H1 (cell line): ENCODE results near the gene MMP12. TPM values are rescaled to one million over a fixed set of nuclear protein-coding genes. Genes with fewer than 3 reads are reported as not detected.

ENCODE experiments used
- BACH1 ChIP-seq: IDR thresholded peaks from 2 replicates; pipeline ENCODE4 v1.6.1; 2012; ENCODE audit warnings: low read length, improper control_type of control experiment
- CHD1 ChIP-seq: IDR thresholded peaks from 2 replicates; pipeline ENCODE4 v1.6.1; 2012; ENCODE audit warnings: low read depth, low read length, improper control_type of control experiment
- SRF ChIP-seq: IDR thresholded peaks from 2 replicates; pipeline ENCODE4 v1.6.1; 2011; ENCODE audit warnings: mild to moderate bottlenecking, low read depth, low read length, moderate library complexity
- polyA plus RNA-seq, 7 experiments: library from polyadenylated mRNA; depleted of rRNA in 3 of 7; stranded (reverse) in 5 of 7; unstranded in 2 of 7; fragments of >200 nt in 5 of 7; fragments of 200-250 nt in 2 of 7; gene quantifications; 1 replicate in 5 of 7; 2 replicates in 1 of 7; 4 replicates in 1 of 7; pipeline versions ENCODE4 v1.2.1 to v1.2.3, GENCODE V29; 2011 to 2013; ENCODE audit warnings: missing spikeins in 2 of 7, mixed read lengths in 2 of 7
- total RNA-seq: library from RNA; stranded (reverse); fragmentation: NEBNext Ultra II Directional; extraction: Animal tissue kit (Norgen Biotek cat#: 25700); gene quantifications from 2 replicates; pipeline ENCODE4 v1.2.1, GENCODE V29; 2021
- TF ChIP-seq, protein P1 (sequence below): fragments of 300-600 bp; sonication (generic); IDR thresholded peaks from 2 replicates; pipeline ENCODE4 v1.7.1; 2012; ENCODE audit warnings: low read length, moderate library complexity, mild to moderate bottlenecking, inconsistent platforms; ENCODE audit not compliant: insufficient replicate concordance

MMP12 gene
- total and polyA plus RNA-seq, 2 of the 8 experiments (the other 6 are each of a cell fraction or from before 2014, with no cell fraction given): not detected

DNA sequence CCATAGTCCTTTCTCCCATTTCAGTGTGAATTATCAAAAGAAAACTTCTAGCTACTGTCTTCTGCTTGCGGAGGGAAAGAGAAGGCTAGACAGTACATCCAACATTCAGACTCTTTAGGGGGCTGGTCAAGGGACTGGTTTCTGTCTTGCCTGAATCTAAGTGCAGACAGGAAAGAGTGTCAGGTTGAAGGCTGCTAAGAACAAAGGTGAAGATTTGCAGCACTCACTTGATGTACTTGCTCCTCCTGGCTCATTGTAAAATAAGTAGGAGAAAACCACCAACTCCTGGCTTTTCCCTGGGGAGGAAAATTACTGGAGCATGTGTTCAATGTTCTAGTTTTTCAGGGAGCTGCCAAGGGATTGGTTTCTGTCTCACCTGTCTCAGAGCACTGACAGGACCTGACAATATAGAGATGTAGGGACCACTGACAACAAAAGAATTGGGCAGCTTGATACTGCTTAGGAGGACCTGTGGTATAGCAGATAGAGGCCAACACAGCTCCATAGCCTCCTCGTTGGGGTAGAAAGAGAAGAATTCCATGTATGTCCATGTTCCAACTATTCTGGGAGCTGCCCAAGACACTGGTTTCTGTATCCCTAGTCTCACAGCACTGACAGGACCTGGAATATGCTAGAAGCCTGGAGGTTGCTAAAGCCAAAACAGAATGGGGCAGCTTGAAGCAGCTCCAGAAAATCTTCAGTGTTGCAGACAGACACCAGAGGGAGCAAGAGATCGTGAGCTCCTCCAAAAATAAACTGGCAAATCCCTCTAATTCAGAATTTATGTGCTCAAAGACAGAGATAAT lies 39.7 kb upstream of the MMP12 start (continued):
- TF ChIP-seq, protein P1, sequence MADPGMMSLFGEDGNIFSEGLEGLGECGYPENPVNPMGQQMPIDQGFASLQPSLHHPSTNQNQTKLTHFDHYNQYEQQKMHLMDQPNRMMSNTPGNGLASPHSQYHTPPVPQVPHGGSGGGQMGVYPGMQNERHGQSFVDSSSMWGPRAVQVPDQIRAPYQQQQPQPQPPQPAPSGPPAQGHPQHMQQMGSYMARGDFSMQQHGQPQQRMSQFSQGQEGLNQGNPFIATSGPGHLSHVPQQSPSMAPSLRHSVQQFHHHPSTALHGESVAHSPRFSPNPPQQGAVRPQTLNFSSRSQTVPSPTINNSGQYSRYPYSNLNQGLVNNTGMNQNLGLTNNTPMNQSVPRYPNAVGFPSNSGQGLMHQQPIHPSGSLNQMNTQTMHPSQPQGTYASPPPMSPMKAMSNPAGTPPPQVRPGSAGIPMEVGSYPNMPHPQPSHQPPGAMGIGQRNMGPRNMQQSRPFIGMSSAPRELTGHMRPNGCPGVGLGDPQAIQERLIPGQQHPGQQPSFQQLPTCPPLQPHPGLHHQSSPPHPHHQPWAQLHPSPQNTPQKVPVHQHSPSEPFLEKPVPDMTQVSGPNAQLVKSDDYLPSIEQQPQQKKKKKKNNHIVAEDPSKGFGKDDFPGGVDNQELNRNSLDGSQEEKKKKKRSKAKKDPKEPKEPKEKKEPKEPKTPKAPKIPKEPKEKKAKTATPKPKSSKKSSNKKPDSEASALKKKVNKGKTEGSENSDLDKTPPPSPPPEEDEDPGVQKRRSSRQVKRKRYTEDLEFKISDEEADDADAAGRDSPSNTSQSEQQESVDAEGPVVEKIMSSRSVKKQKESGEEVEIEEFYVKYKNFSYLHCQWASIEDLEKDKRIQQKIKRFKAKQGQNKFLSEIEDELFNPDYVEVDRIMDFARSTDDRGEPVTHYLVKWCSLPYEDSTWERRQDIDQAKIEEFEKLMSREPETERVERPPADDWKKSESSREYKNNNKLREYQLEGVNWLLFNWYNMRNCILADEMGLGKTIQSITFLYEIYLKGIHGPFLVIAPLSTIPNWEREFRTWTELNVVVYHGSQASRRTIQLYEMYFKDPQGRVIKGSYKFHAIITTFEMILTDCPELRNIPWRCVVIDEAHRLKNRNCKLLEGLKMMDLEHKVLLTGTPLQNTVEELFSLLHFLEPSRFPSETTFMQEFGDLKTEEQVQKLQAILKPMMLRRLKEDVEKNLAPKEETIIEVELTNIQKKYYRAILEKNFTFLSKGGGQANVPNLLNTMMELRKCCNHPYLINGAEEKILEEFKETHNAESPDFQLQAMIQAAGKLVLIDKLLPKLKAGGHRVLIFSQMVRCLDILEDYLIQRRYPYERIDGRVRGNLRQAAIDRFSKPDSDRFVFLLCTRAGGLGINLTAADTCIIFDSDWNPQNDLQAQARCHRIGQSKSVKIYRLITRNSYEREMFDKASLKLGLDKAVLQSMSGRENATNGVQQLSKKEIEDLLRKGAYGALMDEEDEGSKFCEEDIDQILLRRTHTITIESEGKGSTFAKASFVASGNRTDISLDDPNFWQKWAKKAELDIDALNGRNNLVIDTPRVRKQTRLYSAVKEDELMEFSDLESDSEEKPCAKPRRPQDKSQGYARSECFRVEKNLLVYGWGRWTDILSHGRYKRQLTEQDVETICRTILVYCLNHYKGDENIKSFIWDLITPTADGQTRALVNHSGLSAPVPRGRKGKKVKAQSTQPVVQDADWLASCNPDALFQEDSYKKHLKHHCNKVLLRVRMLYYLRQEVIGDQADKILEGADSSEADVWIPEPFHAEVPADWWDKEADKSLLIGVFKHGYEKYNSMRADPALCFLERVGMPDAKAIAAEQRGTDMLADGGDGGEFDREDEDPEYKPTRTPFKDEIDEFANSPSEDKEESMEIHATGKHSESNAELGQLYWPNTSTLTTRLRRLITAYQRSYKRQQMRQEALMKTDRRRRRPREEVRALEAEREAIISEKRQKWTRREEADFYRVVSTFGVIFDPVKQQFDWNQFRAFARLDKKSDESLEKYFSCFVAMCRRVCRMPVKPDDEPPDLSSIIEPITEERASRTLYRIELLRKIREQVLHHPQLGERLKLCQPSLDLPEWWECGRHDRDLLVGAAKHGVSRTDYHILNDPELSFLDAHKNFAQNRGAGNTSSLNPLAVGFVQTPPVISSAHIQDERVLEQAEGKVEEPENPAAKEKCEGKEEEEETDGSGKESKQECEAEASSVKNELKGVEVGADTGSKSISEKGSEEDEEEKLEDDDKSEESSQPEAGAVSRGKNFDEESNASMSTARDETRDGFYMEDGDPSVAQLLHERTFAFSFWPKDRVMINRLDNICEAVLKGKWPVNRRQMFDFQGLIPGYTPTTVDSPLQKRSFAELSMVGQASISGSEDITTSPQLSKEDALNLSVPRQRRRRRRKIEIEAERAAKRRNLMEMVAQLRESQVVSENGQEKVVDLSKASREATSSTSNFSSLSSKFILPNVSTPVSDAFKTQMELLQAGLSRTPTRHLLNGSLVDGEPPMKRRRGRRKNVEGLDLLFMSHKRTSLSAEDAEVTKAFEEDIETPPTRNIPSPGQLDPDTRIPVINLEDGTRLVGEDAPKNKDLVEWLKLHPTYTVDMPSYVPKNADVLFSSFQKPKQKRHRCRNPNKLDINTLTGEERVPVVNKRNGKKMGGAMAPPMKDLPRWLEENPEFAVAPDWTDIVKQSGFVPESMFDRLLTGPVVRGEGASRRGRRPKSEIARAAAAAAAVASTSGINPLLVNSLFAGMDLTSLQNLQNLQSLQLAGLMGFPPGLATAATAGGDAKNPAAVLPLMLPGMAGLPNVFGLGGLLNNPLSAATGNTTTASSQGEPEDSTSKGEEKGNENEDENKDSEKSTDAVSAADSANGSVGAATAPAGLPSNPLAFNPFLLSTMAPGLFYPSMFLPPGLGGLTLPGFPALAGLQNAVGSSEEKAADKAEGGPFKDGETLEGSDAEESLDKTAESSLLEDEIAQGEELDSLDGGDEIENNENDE: no peak
- TF ChIP-seq SRF: no peak
- no peak for TF ChIP-seq BACH1
- no peak for TF ChIP-seq CHD1
